Vagina (tissue), 2 donors: ENCODE data around the gene RASA3. TPM values are rescaled to one million over a fixed set of nuclear protein-coding genes. Genes with fewer than 3 reads are reported as not detected.
"Not testable (repeated sequence)": the region's sequence is repeated elsewhere in the genome, so short reads cannot be mapped to it uniquely, and the experiment has no call there.

Experiments used
- DNase-seq, 2 donors: peaks; one replicate each; pipeline ENCODE4 v3.0.0-alpha.2; 2017; ENCODE audit errors: extremely low spot score in 2 of 2
- H3K27ac ChIP-seq: fragments of 200-600 bp; sonication (generic); one replicate; pipeline ENCODE4 v1.5.1; 2019
- H3K27me3 ChIP-seq: fragments of 200-600 bp; sonication (generic); one replicate; pipeline ENCODE4 v1.5.1; 2019
- H3K36me3 ChIP-seq, 2 donors: fragments of 200-600 bp; sonication (generic); one replicate each; pipeline ENCODE4 v1.5.1; 2017 to 2019
- H3K4me1 ChIP-seq: fragments of 200-600 bp; sonication (generic); one replicate; pipeline ENCODE4 v1.5.1; 2019
- H3K4me3 ChIP-seq, 2 donors: fragments of 200-600 bp; sonication (generic); 1 replicate in 1 of 2; 2 replicates in 1 of 2; pipeline ENCODE4 v1.5.1; 2016 to 2019
- H3K9me3 ChIP-seq: fragments of 200-600 bp; sonication (generic); one replicate; pipeline ENCODE4 v1.5.1; 2019
- CTCF ChIP-seq, 3 experiments: fragments of 450-650 bp in 2 of 3; fragments of 200-600 bp in 1 of 3; sonication (generic) in 1 of 3; IDR thresholded peaks; one replicate each; pipeline ENCODE4 v1.5.1; 2017 to 2019; ENCODE audit warnings: antibody characterized with exemption in 3 of 3, mild to moderate bottlenecking in 2 of 3, moderate library complexity in 2 of 3
- POLR2A ChIP-seq, 2 donors: fragments of 450-650 bp; IDR thresholded peaks; one replicate each; pipeline ENCODE4 v1.6.1; 2017; ENCODE audit warnings: antibody characterized with exemption in 2 of 2, mild to moderate bottlenecking in 2 of 2, moderate library complexity in 2 of 2
- POLR2AphosphoS5 ChIP-seq, 2 donors: sonication (generic); formaldehyde crosslinking; IDR thresholded peaks; one replicate each; pipeline ENCODE4 v1.9.0; 2017; ENCODE audit warnings: antibody characterized with exemption in 2 of 2, mild to moderate bottlenecking in 2 of 2, low read depth in 1 of 2; ENCODE audit not compliant: insufficient read depth in 1 of 2
- intact Hi-C: fragments of 100-400 bp; cut with DNase I; formaldehyde crosslinking; loops from one replicate; pipeline ENCODE4 v1.15.1; 2023
- total RNA-seq: library from RNA; depleted of rRNA; stranded (reverse); fragments of >200 nt; gene quantifications from one replicate; pipeline ENCODE4 v1.2.3, GENCODE V29; 2016

RASA3 gene
- total RNA-seq, 1 donor from 2014 or later, result 19.6 TPM

- Histone ChIP-seq H3K27me3 (no peaks in the 10 kb centered on the region), H3K9me3 (no peaks in the 10 kb centered on the region), H3K27ac (no peak overlapping the region), H3K4me1 (peaks cover 21% of the 10 kb centered on the region), H3K4me3 (no peak overlapping the region), H3K36me3 (peaks cover 0 to 16% of the 10 kb centered on the region in 2 donors)
- TF ChIP-seq CTCF (IDR thresholded peaks at IDR 0.05) (no peak), POLR2AphosphoS5 (IDR thresholded peaks at IDR 0.05; ENCODE audit: insufficient read depth in 1 of 2, low read depth in 1 of 2) (no peak), POLR2A (IDR thresholded peaks at IDR 0.05) (no peak)
- DNase-seq, result no peak
- intact Hi-C loops, result no loop called here
These were observed 108.5 kb downstream of the RASA3 start for GRCh38 chr13:114023716-114024602.

- Histone ChIP-seq H3K4me3 (no peak overlapping the region), H3K4me1 (peaks cover 20% of the 10 kb centered on the region), H3K27ac (no peak overlapping the region), H3K9me3 (no peaks in the 10 kb centered on the region), H3K27me3 (no peaks in the 10 kb centered on the region), H3K36me3 (peaks cover 0 to 21% of the 10 kb centered on the region in 2 donors)
- intact Hi-C loops, result no loop called here
- TF ChIP-seq POLR2A (IDR thresholded peaks at IDR 0.05), result no peak
- no peak for DNase-seq
These were observed 109.5 kb downstream of the RASA3 start for GRCh38 chr13:114022876-114023275.

- Histone ChIP-seq H3K9me3 (no peaks in the 10 kb centered on the region), H3K4me3 (no peak overlapping the region), H3K27me3 (no peaks in the 10 kb centered on the region), H3K4me1 (peaks cover 15% of the 10 kb centered on the region), H3K36me3 (peaks cover 0 to 27% of the 10 kb centered on the region in 2 donors), H3K27ac (no peak overlapping the region)
- DNase-seq, result no peak
- TF ChIP-seq POLR2AphosphoS5 (IDR thresholded peaks at IDR 0.05; ENCODE audit: insufficient read depth in 1 of 2, low read depth in 1 of 2), result no peak
- TF ChIP-seq POLR2A (IDR thresholded peaks at IDR 0.05), result no peak
- no peak for TF ChIP-seq CTCF (IDR thresholded peaks at IDR 0.05)
- intact Hi-C loops, result no loop called here
These were observed 110.1 kb downstream of the RASA3 start for GRCh38 chr13:114022309-114022669.

GRCh38 chr13:114021464-114022308 is 110.7 kb downstream of the RASA3 start:
- no peaks in the 10 kb centered on the region for H3K9me3 ChIP-seq
- peaks cover 0 to 32% of the 10 kb centered on the region in 2 donors for H3K36me3 ChIP-seq
- no peak for DNase-seq
- H3K4me3 ChIP-seq, result no peak overlapping the region
- no peak overlapping the region for H3K27ac ChIP-seq
- H3K4me1 ChIP-seq, result peaks cover 9% of the 10 kb centered on the region
- intact Hi-C loops, result no loop called here
- H3K27me3 ChIP-seq, result no peaks in the 10 kb centered on the region
- no peak for TF ChIP-seq POLR2A (IDR thresholded peaks at IDR 0.05)
- no peak for TF ChIP-seq POLR2AphosphoS5 (IDR thresholded peaks at IDR 0.05; ENCODE audit: insufficient read depth in 1 of 2, low read depth in 1 of 2)
- no peak for TF ChIP-seq CTCF (IDR thresholded peaks at IDR 0.05)

- peaks cover 0 to 37% of the 10 kb centered on the region in 2 donors for H3K36me3 ChIP-seq
These were observed 111.5 kb downstream of the RASA3 start for GRCh38 chr13:114020750-114021463.

GRCh38 chr13:114020134-114020533 is 112.3 kb downstream of the RASA3 start:
- H3K4me3 ChIP-seq, H3K27ac ChIP-seq, H3K4me1 ChIP-seq, intact Hi-C loops, H3K9me3 ChIP-seq, DNase-seq, H3K27me3 ChIP-seq: not testable (repeated sequence)
- H3K36me3 ChIP-seq, result peaks cover 0 to 37% of the 10 kb centered on the region in 2 donors

More at GRCh38 chr13:114020750-114021463, 111.5 kb downstream of the RASA3 start:
- H3K9me3 ChIP-seq, result no peaks in the 10 kb centered on the region
- H3K4me1 ChIP-seq, result peaks cover 5% of the 10 kb centered on the region
- DNase-seq, result no peak
- intact Hi-C loops, result no loop called here
- H3K27ac ChIP-seq, result no peak overlapping the region
- H3K4me3 ChIP-seq, result no peak overlapping the region
- no peaks in the 10 kb centered on the region for H3K27me3 ChIP-seq
- no peak for TF ChIP-seq POLR2A (IDR thresholded peaks at IDR 0.05)
- TF ChIP-seq CTCF (IDR thresholded peaks at IDR 0.05), result no peak
- no peak for TF ChIP-seq POLR2AphosphoS5 (IDR thresholded peaks at IDR 0.05; ENCODE audit: insufficient read depth in 1 of 2, low read depth in 1 of 2)
